SU-DHL-6 (cell line): ENCODE measurements around the gene SLC1A1.

Source experiments
- H2AFZ ChIP-seq: fragments of 200-600 bp; sonication (generic); 2 replicates; pipeline ENCODE4 v1.6.1; 2014; ENCODE audit warnings: low read depth, mild to moderate bottlenecking, moderate library complexity, mixed read lengths, antibody characterized with exemption, low read length; ENCODE audit not compliant: severe bottlenecking
- H3F3A ChIP-seq: fragments of 200-600 bp; shearing (Covaris generic); 2 replicates; pipeline ENCODE4 v1.6.0; 2016; ENCODE audit warnings: antibody characterized with exemption, mild to moderate bottlenecking; ENCODE audit not compliant: insufficient read depth
- H3K27ac ChIP-seq: fragments of 200-600 bp; sonication (generic); 2 replicates; pipeline ENCODE4 v1.5.1; 2016; ENCODE audit warnings: low read depth, mild to moderate bottlenecking, low read length, moderate library complexity, mixed read lengths
- H3K27me3 ChIP-seq: fragments of 200-600 bp; sonication (generic), shearing (Covaris generic); 2 replicates; pipeline ENCODE4 v1.6.0; 2014; ENCODE audit warnings: mild to moderate bottlenecking, low read length
- H3K36me3 ChIP-seq: fragments of 200-600 bp; sonication (generic); 2 replicates; pipeline ENCODE4 v1.6.1; 2014; ENCODE audit warnings: mild to moderate bottlenecking, low read length, mixed read lengths
- H3K4me2 ChIP-seq: fragments of 300-600, 200-600 bp; shearing (Covaris generic), sonication (generic); 2 replicates; pipeline ENCODE4 v1.6.0; 2014; ENCODE audit warnings: low read length, low read depth, mild to moderate bottlenecking; ENCODE audit not compliant: poor library complexity, severe bottlenecking
- H3K4me3 ChIP-seq: fragments of 200-600 bp; sonication (generic); 2 replicates; pipeline ENCODE4 v1.5.1; 2014; ENCODE audit warnings: antibody characterized with exemption, low read length, mild to moderate bottlenecking, mixed read lengths; ENCODE audit not compliant: insufficient read depth, poor library complexity, severe bottlenecking
- H3K79me2 ChIP-seq: fragments of 200-600 bp; sonication (generic); 2 replicates; pipeline ENCODE4 v1.6.1; 2014; ENCODE audit warnings: mild to moderate bottlenecking, low read length, moderate library complexity; ENCODE audit not compliant: insufficient read depth
- H3K9ac ChIP-seq: fragments of 200-600 bp; sonication (generic); 2 replicates; pipeline ENCODE4 v1.7.0; 2014; ENCODE audit warnings: mild to moderate bottlenecking, low read length
- H3K9me2 ChIP-seq: fragments of 200-600 bp; sonication (generic); replicated peaks from 2 replicates; pipeline ENCODE4 v1.6.1; 2014; ENCODE audit warnings: low read length; ENCODE audit not compliant: insufficient read depth
- H3K9me3 ChIP-seq: fragments of 200-600 bp; sonication (generic); 2 replicates; pipeline ENCODE4 v1.6.1; 2014; ENCODE audit warnings: low read length, mixed read lengths; ENCODE audit not compliant: insufficient read depth
- H4K20me1 ChIP-seq: fragments of 200-600 bp; sonication (generic); 2 replicates; pipeline ENCODE4 v1.6.1; 2014; ENCODE audit warnings: low read depth, mild to moderate bottlenecking, antibody characterized with exemption, low read length, moderate library complexity, mixed read lengths
- CTCF ChIP-seq: fragments of 200-600 bp; sonication (generic); IDR thresholded peaks from one replicate; pipeline ENCODE4 v1.5.1; 2017; ENCODE audit warnings: antibody characterized with exemption, mild to moderate bottlenecking, low read length, moderate library complexity; ENCODE audit not compliant: insufficient read depth, poor library complexity, severe bottlenecking
- EZH2phosphoT487 ChIP-seq: fragments of 200-600 bp; sonication (generic), shearing (Covaris generic); conservative IDR thresholded peaks from 2 replicates; pipeline ENCODE4 v1.6.1; 2018; ENCODE audit warnings: mild to moderate bottlenecking, antibody characterized with exemption, low read length, moderate library complexity, mixed read lengths

SLC1A1 gene

GRCh38 chr9:4489919-4490704 is at the start of gene SLC1A1:
Gene SLC1A1, plus strand, starts transcription at chr9:4490468. Its CDS starts 212 bp downstream, at chr9:4490680.
- no peak within 1 kb of the TSS for H3K27ac ChIP-seq
- peak within 1 kb of the TSS; percentile 52 for H3K4me3 ChIP-seq
- no peaks in the 10 kb centered on the region for H4K20me1 ChIP-seq
- H3K9me2 ChIP-seq = no peaks in the 10 kb centered on the region
- peak within 1 kb of the TSS; percentile 54 for H3K4me2 ChIP-seq
- no peaks in the 10 kb centered on the region; the same call in 1 of the 2 replicates for H3K27me3 ChIP-seq
- no peaks in the 10 kb centered on the region for H3K9me3 ChIP-seq
- H3K79me2 ChIP-seq = no peaks in the 10 kb centered on the region
- peak within 1 kb of the TSS; percentile 66 for H2AFZ ChIP-seq
- no peak for TF ChIP-seq CTCF
- TF ChIP-seq EZH2phosphoT487 = no peak
- H3F3A ChIP-seq = no peaks in the 10 kb centered on the region
- no peaks in the 10 kb centered on the region for H3K36me3 ChIP-seq
- peak within 1 kb of the TSS; percentile 48 for H3K9ac ChIP-seq

- Histone ChIP-seq H3K79me2 (no peaks in the 10 kb centered on the region), H2AFZ (no peak overlapping the region), H3K27ac (no peak overlapping the region), H3K36me3 (no peaks in the 10 kb centered on the region), H4K20me1 (no peaks in the 10 kb centered on the region), H3F3A (no peaks in the 10 kb centered on the region), H3K9me2 (no peaks in the 10 kb centered on the region), H3K9ac (no peak overlapping the region), H3K4me3 (no peak overlapping the region), H3K4me2 (no peak overlapping the region), H3K27me3 (no peaks in the 10 kb centered on the region; the same call in 1 of the 2 replicates), H3K9me3 (peaks cover 15% of the 10 kb centered on the region; the same call in 1 of the 2 replicates)
- TF ChIP-seq EZH2phosphoT487 (no peak), CTCF (no peak)
Measured at GRCh38 chr9:4442806-4443205, 47.5 kb upstream of the SLC1A1 start.

GRCh38 chr9:4443439-4443838 is 46.8 kb upstream of the SLC1A1 start:
- H3F3A ChIP-seq = no peaks in the 10 kb centered on the region
- peaks cover 9% of the 10 kb centered on the region; the same call in 1 of the 2 replicates for H3K9me3 ChIP-seq
- H3K4me3 ChIP-seq = no peak overlapping the region
- H3K27ac ChIP-seq = no peak overlapping the region
- H3K27me3 ChIP-seq = no peaks in the 10 kb centered on the region; the same call in 1 of the 2 replicates
- H3K9me2 ChIP-seq = no peaks in the 10 kb centered on the region
- H3K36me3 ChIP-seq = no peaks in the 10 kb centered on the region
- TF ChIP-seq CTCF (no peak), EZH2phosphoT487 (no peak)
- no peak overlapping the region for H3K4me2 ChIP-seq
- no peaks in the 10 kb centered on the region for H4K20me1 ChIP-seq
- no peak overlapping the region for H3K9ac ChIP-seq
- H3K79me2 ChIP-seq = no peaks in the 10 kb centered on the region
- no peak overlapping the region for H2AFZ ChIP-seq
